Measurements from ENCODE around the gene OR1M1. TPM values are rescaled to one million over a fixed set of nuclear protein-coding genes. Genes with fewer than 3 reads are reported as not detected.
"Not testable (repeated sequence)": the region's sequence is repeated elsewhere in the genome, so short reads cannot be mapped to it uniquely, and the experiment has no call there.

OR1M1 gene
- total RNA-seq, 3 donors from 2014 or later = not detected

- intact Hi-C loops (cut with DNase I, micrococcal nuclease) = no loop called here
- H3K9me3 ChIP-seq = no peaks in the 10 kb centered on the region
- ATAC-seq (no peak), DNase-seq (no peak)
- no peaks in the 10 kb centered on the region for H3K4me1 ChIP-seq (ENCODE audit: low read depth)
- TF ChIP-seq CTCF (IDR thresholded peaks at IDR 0.05) = no peak
- no peak overlapping the region for H3K4me3 ChIP-seq
- H3K36me3 ChIP-seq (ENCODE audit: low read depth) = no peaks in the 10 kb centered on the region
These were observed 32.1 kb upstream of the OR1M1 start for GRCh38 chr19:9054765-9055164.

GRCh38 chr19:9056131-9056530, 30.7 kb upstream of the OR1M1 start:
- H3K4me3 ChIP-seq; H3K9me3 ChIP-seq; intact Hi-C loops (cut with DNase I, micrococcal nuclease); H3K4me1 ChIP-seq (ENCODE audit: low read depth); DNase-seq; H3K36me3 ChIP-seq (ENCODE audit: low read depth); ATAC-seq: not testable (repeated sequence)

GRCh38 chr19:9057505-9058258, 29.2 kb upstream of the OR1M1 start:
- H3K4me1 ChIP-seq (ENCODE audit: low read depth) = no peaks in the 10 kb centered on the region
- intact Hi-C loops (cut with DNase I, micrococcal nuclease) = no loop called here
- DNase-seq (no peak), ATAC-seq (no peak)
- H3K36me3 ChIP-seq (ENCODE audit: low read depth) = no peaks in the 10 kb centered on the region
- no peak overlapping the region for H3K4me3 ChIP-seq
- no peaks in the 10 kb centered on the region for H3K9me3 ChIP-seq
- TF ChIP-seq CTCF (IDR thresholded peaks at IDR 0.05) = no peak

GRCh38 chr19:9058905-9059667, 27.8 kb upstream of the OR1M1 start:
- DNase-seq = no peak
- no peak for TF ChIP-seq CTCF (IDR thresholded peaks at IDR 0.05)
- ATAC-seq = no peak

GRCh38 chr19:9060564-9061340, 26.1 kb upstream of the OR1M1 start:
- Histone ChIP-seq H3K4me3 (no peak overlapping the region), H3K9me3 (no peaks in the 10 kb centered on the region), H3K4me1 (ENCODE audit: low read depth) (no peaks in the 10 kb centered on the region), H3K36me3 (ENCODE audit: low read depth) (no peaks in the 10 kb centered on the region)
- TF ChIP-seq CTCF (IDR thresholded peaks at IDR 0.05) = no peak
- intact Hi-C loops (cut with DNase I, micrococcal nuclease) = no loop called here
- no peak for DNase-seq
- no peak for ATAC-seq

More at GRCh38 chr19:9058905-9059667, 27.8 kb upstream of the OR1M1 start:
- Histone ChIP-seq H3K9me3 (no peaks in the 10 kb centered on the region), H3K4me3 (no peak overlapping the region), H3K4me1 (ENCODE audit: low read depth) (no peaks in the 10 kb centered on the region), H3K36me3 (ENCODE audit: low read depth) (no peaks in the 10 kb centered on the region)
- intact Hi-C loops (cut with DNase I, micrococcal nuclease) = no loop called here
